NB4 (cell line): ENCODE data around the gene SPACA7.

ENCODE experiments used
- CTCF ChIP-seq: IDR thresholded peaks from one replicate; pipeline ENCODE4 v1.5.1; 2012; ENCODE audit warnings: low read depth, low read length
- POLR2A ChIP-seq: IDR thresholded peaks from 2 replicates; pipeline ENCODE4 v1.6.1; 2011; ENCODE audit warnings: mild to moderate bottlenecking; ENCODE audit not compliant: insufficient read length; ENCODE audit errors: extremely low read depth

- TF ChIP-seq POLR2A (no peak), CTCF (no peak)
Measured at GRCh38 chr13:112343591-112343990, 32.6 kb upstream of the SPACA7 start.
